Astrocyte (in vitro differentiated cells and primary cell): ENCODE data around the gene TACR2. TPM values are rescaled to one million over a fixed set of nuclear protein-coding genes. Genes with fewer than 3 reads are reported as not detected.

Experiments
- DNase-seq: peaks from one replicate; pipeline ENCODE4 v3.0.0-alpha.2; 2010; ENCODE audit warnings: low read depth
- FAIRE-seq: peaks from 2 replicates; lab custom pipeline; 2011; peaks lifted over from hg19 to GRCh38; lab: Jason Lieb, UNC
- H2AFZ ChIP-seq: 2 replicates; pipeline ENCODE4 v1.6.0; 2012; ENCODE audit warnings: low read depth, low read length, inconsistent platforms
- H3K27ac ChIP-seq: 2 replicates; pipeline ENCODE4 v1.5.1; 2011; ENCODE audit warnings: low read depth, low read length, inconsistent platforms
- H3K27me3 ChIP-seq: 2 replicates; pipeline ENCODE4 v1.6.0; 2011; ENCODE audit warnings: low read length, inconsistent platforms; ENCODE audit not compliant: insufficient read depth
- H3K36me3 ChIP-seq: 2 replicates; pipeline ENCODE4 v1.5.1; 2011; ENCODE audit warnings: low read length, inconsistent platforms; ENCODE audit not compliant: insufficient read depth
- H3K4me1 ChIP-seq: 2 replicates; pipeline ENCODE4 v1.5.1; 2011; ENCODE audit warnings: low read length, inconsistent platforms; ENCODE audit not compliant: insufficient read depth
- H3K4me2 ChIP-seq: 2 replicates; pipeline ENCODE4 v1.6.0; 2012; ENCODE audit warnings: low read length, inconsistent platforms
- H3K4me3 ChIP-seq: 2 replicates; pipeline ENCODE4 v1.5.1; 2011; ENCODE audit warnings: low read depth, mild to moderate bottlenecking, low read length, inconsistent platforms; ENCODE audit not compliant: insufficient read depth
- H3K79me2 ChIP-seq: 2 replicates; pipeline ENCODE4 v1.6.0; 2012; ENCODE audit warnings: mild to moderate bottlenecking, low read length, inconsistent platforms; ENCODE audit not compliant: insufficient read depth
- H3K9ac ChIP-seq: 2 replicates; pipeline ENCODE4 v1.6.0; 2012; ENCODE audit warnings: mild to moderate bottlenecking, low read length, inconsistent platforms
- H3K9me3 ChIP-seq: 2 replicates; pipeline ENCODE4 v1.5.1; 2012; ENCODE audit warnings: low read depth, mild to moderate bottlenecking, low read length, inconsistent platforms; ENCODE audit not compliant: insufficient read depth
- H4K20me1 ChIP-seq: 2 replicates; pipeline ENCODE4 v1.6.0; 2012; ENCODE audit warnings: low read length, inconsistent platforms; ENCODE audit not compliant: insufficient read depth
- H3K27ac Mint-ChIP-seq: one replicate; pipeline ENCODE4 v1.8.0; 2021; ENCODE audit warnings: mild to moderate bottlenecking, mixed read lengths; ENCODE audit not compliant: unreplicated experiment
- H3K27me3 Mint-ChIP-seq: one replicate; pipeline ENCODE4 v1.8.0; 2021; ENCODE audit warnings: low read depth, mixed read lengths; ENCODE audit not compliant: unreplicated experiment
- H3K36me3 Mint-ChIP-seq: one replicate; pipeline ENCODE4 v1.8.0; 2021; ENCODE audit warnings: low read depth, mixed read lengths; ENCODE audit not compliant: unreplicated experiment
- H3K4me1 Mint-ChIP-seq: one replicate; pipeline ENCODE4 v1.8.0; 2021; ENCODE audit warnings: low read depth, mixed read lengths; ENCODE audit not compliant: unreplicated experiment
- H3K4me3 Mint-ChIP-seq: one replicate; pipeline ENCODE4 v1.8.0; 2021; ENCODE audit warnings: mild to moderate bottlenecking, moderate library complexity, mixed read lengths; ENCODE audit not compliant: unreplicated experiment
- H3K9me3 Mint-ChIP-seq: one replicate; pipeline ENCODE4 v1.8.0; 2021; ENCODE audit warnings: mild to moderate bottlenecking, mixed read lengths; ENCODE audit not compliant: unreplicated experiment
- CTCF ChIP-seq: IDR thresholded peaks from 2 replicates; pipeline ENCODE4 v1.5.1; 2011; ENCODE audit warnings: low read depth, mild to moderate bottlenecking, inconsistent platforms, low read length, moderate library complexity; ENCODE audit not compliant: insufficient read depth
- EZH2 ChIP-seq: IDR thresholded peaks from 2 replicates; pipeline ENCODE4 v1.6.1; 2012; ENCODE audit warnings: mild to moderate bottlenecking, low read length, inconsistent platforms; ENCODE audit not compliant: insufficient read depth
- total RNA-seq: library from RNA; stranded (reverse); gene quantifications from 2 replicates; pipeline ENCODE4 v1.2.1, GENCODE V29; 2021

Gene TACR2
- total RNA-seq, 1 donor from 2014 or later, result not detected

- DNase-seq, result no peak
- no peaks in the 10 kb centered on the region for H3K36me3 ChIP-seq
- TF ChIP-seq CTCF, result no peak
- TF ChIP-seq EZH2, result no peak
- H4K20me1 ChIP-seq, result no peaks in the 10 kb centered on the region
- H3K4me3 ChIP-seq, result no peak overlapping the region
- Mint-ChIP-seq H3K27ac (no peak overlapping the region), H3K4me3 (no peak overlapping the region), H3K9me3 (no peaks in the 10 kb centered on the region), H3K4me1 (no peaks in the 10 kb centered on the region), H3K36me3 (peaks cover 2% of the 10 kb centered on the region), H3K27me3 (peaks cover 42% of the 10 kb centered on the region)
- H2AFZ ChIP-seq, result no peak overlapping the region
- no peaks in the 10 kb centered on the region for H3K79me2 ChIP-seq
- H3K27ac ChIP-seq, result no peak overlapping the region
- H3K4me1 ChIP-seq, result no peaks in the 10 kb centered on the region
- H3K9me3 ChIP-seq, result no peaks in the 10 kb centered on the region
- H3K4me2 ChIP-seq, result no peak overlapping the region
- H3K9ac ChIP-seq, result no peak overlapping the region
- no peak for FAIRE-seq
- peaks cover 4% of the 10 kb centered on the region for H3K27me3 ChIP-seq
These were observed 1.5 kb upstream of the TACR2 start for GRCh38 chr10:69418052-69418752.

- no peaks in the 10 kb centered on the region for H3K79me2 ChIP-seq
- TF ChIP-seq CTCF (no peak), EZH2 (no peak)
- no peak overlapping the region for H3K27ac ChIP-seq
- Mint-ChIP-seq H3K27ac (no peak overlapping the region), H3K36me3 (no peaks in the 10 kb centered on the region), H3K4me1 (no peaks in the 10 kb centered on the region), H3K4me3 (no peak overlapping the region), H3K27me3 (peaks cover 42% of the 10 kb centered on the region), H3K9me3 (no peaks in the 10 kb centered on the region)
- H3K9ac ChIP-seq, result no peak overlapping the region
- H3K4me3 ChIP-seq, result no peak overlapping the region
- H3K4me2 ChIP-seq, result no peak overlapping the region
- DNase-seq (no peak), FAIRE-seq (no peak)
- H3K36me3 ChIP-seq, result no peaks in the 10 kb centered on the region
- no peaks in the 10 kb centered on the region for H3K9me3 ChIP-seq
- no peaks in the 10 kb centered on the region for H4K20me1 ChIP-seq
- no peaks in the 10 kb centered on the region for H3K4me1 ChIP-seq
- no peak overlapping the region for H2AFZ ChIP-seq
- peaks cover 4% of the 10 kb centered on the region for H3K27me3 ChIP-seq
These were observed 824 bp upstream of the TACR2 start for GRCh38 chr10:69417542-69417941.

GRCh38 chr10:69415951-69416350, 767 bp downstream of the TACR2 start:
- peaks cover 2% of the 10 kb centered on the region for H3K4me1 Mint-ChIP-seq
- Histone ChIP-seq H3K9ac (no peak overlapping the region), H3K36me3 (no peaks in the 10 kb centered on the region), H3K9me3 (no peaks in the 10 kb centered on the region), H3K4me3 (no peak overlapping the region), H3K27me3 (peaks cover 3% of the 10 kb centered on the region), H2AFZ (no peak overlapping the region), H4K20me1 (no peaks in the 10 kb centered on the region), H3K4me1 (no peaks in the 10 kb centered on the region), H3K4me2 (no peak overlapping the region), H3K79me2 (no peaks in the 10 kb centered on the region), H3K27ac (no peak overlapping the region)
- no peak overlapping the region for H3K4me3 Mint-ChIP-seq
- FAIRE-seq (no peak), DNase-seq (no peak)
- H3K27me3 Mint-ChIP-seq, result peaks cover 33% of the 10 kb centered on the region
- no peaks in the 10 kb centered on the region for H3K36me3 Mint-ChIP-seq
- TF ChIP-seq EZH2, result no peak
- H3K27ac Mint-ChIP-seq, result no peak overlapping the region
- H3K9me3 Mint-ChIP-seq, result no peaks in the 10 kb centered on the region
